ENCODE measurements around the gene MAPKAP1.

The MAPKAP1 gene

DNA sequence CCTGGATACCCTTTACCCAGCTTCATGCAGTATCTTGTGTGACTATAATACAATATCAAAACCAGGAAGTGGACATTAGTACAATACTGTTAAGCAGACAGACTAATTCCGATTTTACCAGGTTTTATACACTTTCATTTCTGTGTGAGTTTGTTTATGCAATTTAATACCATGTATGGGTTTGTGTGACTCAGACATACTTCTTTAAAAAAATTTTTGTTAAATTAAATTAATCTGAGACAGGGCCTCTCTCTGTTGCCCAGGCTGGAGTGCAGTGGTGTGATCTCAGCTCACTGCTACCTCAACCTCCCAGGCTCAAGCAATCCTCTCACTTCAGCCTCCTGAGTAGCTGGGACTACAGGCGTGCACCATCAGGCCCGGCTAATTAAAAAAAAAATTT lies 288.6 kb downstream of the MAPKAP1 start:
- H3K4me3 ChIP-seq (ENCODE audit: low read depth, low read length): no peak overlapping the region
- CTCF ChIA-PET: interaction anchor here (1.6 to 3.5 kb wide), 2 partner anchors 10 to 11 kb away, joined by 4 to 22 read pairs; no protein-coding TSS in a partner anchor
- POLR2A ChIA-PET: no interaction called here
- no peak for DNase-seq (ENCODE audit: low read depth, low spot score)
- TF ChIP-seq, protein P1, sequence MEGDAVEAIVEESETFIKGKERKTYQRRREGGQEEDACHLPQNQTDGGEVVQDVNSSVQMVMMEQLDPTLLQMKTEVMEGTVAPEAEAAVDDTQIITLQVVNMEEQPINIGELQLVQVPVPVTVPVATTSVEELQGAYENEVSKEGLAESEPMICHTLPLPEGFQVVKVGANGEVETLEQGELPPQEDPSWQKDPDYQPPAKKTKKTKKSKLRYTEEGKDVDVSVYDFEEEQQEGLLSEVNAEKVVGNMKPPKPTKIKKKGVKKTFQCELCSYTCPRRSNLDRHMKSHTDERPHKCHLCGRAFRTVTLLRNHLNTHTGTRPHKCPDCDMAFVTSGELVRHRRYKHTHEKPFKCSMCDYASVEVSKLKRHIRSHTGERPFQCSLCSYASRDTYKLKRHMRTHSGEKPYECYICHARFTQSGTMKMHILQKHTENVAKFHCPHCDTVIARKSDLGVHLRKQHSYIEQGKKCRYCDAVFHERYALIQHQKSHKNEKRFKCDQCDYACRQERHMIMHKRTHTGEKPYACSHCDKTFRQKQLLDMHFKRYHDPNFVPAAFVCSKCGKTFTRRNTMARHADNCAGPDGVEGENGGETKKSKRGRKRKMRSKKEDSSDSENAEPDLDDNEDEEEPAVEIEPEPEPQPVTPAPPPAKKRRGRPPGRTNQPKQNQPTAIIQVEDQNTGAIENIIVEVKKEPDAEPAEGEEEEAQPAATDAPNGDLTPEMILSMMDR (IDR thresholded peaks at IDR 0.05; ENCODE audit: insufficient read depth, low read length, missing control alignments): no peak

DNA sequence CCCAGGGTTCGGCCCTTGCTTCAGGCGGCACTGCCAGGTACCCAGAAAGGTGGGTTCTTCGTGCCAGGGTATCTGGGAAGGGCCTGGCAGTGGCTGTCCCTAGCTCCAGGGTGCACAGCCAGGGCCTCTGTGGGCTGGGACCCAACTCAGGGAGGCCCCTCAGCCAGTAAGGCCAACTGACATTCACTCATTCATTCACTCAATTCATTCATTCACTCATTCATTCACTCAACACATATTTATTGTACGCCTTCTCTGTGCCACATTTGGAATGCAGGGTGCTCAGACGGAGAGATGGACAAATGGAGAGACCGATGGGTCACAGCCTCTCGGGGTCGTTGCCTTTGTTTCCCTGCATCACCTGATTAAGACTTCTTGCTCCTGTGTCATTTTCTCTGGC lies 290.5 kb downstream of the MAPKAP1 start:
- ChIA-PET CTCF (interaction anchor here (3.5 kb wide), 1 partner anchor 9 kb away, joined by 22 read pairs; no protein-coding TSS in a partner anchor), POLR2A (no interaction called here)
- TF ChIP-seq, protein P1 (IDR thresholded peaks at IDR 0.05; ENCODE audit: insufficient read depth, low read length, missing control alignments): no peak

DNA sequence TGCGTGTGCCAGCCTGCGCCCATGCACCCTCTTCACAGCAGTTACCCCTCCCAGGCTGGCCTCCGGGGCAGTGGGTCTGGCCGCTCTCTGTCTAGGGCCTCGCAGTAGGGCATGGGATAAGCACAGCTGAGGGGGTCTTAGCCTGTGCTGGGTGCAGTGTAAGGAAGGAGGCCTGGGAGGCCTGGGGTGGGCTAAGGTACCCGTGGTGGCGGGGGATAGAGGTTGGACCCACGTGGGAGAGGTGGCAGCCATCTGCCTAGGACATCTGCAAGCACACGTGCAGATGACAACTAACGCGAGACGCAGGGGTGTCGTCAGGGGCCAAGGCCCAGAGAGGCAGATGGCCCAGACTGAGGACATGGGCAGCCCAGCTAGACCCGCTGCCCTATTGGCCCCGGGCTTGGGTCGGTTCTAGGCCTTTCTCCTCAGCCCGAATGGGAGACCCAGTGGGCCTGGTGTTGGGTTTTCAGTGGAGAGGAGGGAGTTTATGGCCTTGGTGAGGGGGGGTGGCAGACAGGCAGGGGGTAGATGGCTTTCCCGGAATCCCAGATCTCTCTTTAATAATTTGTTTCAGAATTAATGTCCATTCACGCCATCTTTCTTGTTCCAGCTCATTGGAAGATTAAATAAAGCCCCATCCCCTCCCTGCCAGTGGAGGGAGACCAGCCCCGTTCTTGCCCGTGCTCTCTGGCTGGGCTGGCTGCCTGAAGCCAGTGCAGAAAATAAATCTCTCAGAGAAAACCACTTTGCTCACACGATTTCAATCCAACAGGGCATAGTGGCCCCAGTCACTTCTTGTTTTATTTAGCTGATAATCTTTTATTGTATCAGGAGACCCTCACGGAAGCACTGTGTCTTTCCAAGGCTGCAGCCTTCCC lies 291.2 kb downstream of the MAPKAP1 start:
- ChIA-PET CTCF (interaction anchor here (3.5 kb wide), 1 partner anchor 9 kb away, joined by 22 read pairs; no protein-coding TSS in a partner anchor), POLR2A (no interaction called here)
- no peak overlapping the region for H3K4me3 ChIP-seq (ENCODE audit: low read depth, low read length)
- DNase-seq (ENCODE audit: low read depth, low spot score): no peak
- TF ChIP-seq, protein P1 (IDR thresholded peaks at IDR 0.05; ENCODE audit: insufficient read depth, low read length, missing control alignments): no peak

More for the DNA sequence above, 290.5 kb downstream of the MAPKAP1 start:
- no peak for DNase-seq (ENCODE audit: low read depth, low spot score)
- no peak overlapping the region for H3K4me3 ChIP-seq (ENCODE audit: low read depth, low read length)

DNA sequence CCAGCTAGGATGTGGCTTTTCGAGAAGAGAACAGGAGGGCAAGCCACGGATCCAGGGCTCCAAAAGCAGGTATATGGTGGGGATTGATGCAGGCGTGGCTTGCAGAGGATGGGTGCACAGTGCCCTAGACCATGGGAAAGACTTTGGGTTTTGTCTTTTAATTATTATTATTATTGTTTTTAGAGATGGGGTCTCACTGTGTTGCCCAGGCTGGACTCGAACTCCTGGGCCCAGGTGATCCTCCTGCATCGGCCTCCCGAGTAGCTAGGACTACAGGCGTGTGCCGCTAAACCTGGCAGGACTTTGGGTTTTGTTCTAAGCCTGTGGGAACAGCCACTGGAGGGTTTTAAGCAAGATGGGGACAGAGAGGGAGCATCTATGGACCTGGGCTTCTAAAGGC lies 293.4 kb downstream of the MAPKAP1 start:
- DNase-seq (ENCODE audit: low read depth, low spot score): no peak
- no peak overlapping the region for H3K4me3 ChIP-seq (ENCODE audit: low read depth, low read length)
- TF ChIP-seq, protein P1 (IDR thresholded peaks at IDR 0.05; ENCODE audit: insufficient read depth, low read length, missing control alignments): no peak
- ChIA-PET POLR2A (no interaction called here), CTCF (interaction anchor here (1.9 kb wide), 1 partner anchor 985 kb away, joined by 5 read pairs; no protein-coding TSS in a partner anchor)

DNA sequence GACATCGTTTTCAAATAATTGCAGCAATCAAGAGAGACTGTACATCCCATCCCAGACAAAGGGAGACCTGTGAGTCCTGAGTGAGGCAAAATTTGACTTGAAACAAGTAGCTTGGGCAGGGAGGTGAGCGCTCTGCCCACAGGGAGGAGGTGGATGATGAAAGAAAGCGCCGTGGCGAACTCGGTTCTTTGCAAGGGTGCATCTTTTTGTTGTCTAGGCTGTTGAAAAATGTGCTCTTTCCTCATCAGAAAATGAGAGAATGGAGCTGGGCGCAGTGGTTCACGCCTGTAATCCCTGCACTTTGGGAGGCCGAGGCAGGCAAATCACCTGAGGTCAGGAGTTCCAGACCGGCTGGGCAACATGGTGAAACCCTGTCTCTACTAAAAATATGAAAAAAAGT lies 294.8 kb downstream of the MAPKAP1 start:
- H3K4me3 ChIP-seq (ENCODE audit: low read depth, low read length): no peak overlapping the region
- ChIA-PET CTCF (interaction anchor here (1.2 to 1.9 kb wide), 3 partner anchors 224 to 1079 kb away, joined by 3 to 5 read pairs (median 4); no protein-coding TSS in a partner anchor), POLR2A (no interaction called here)
- no peak for DNase-seq (ENCODE audit: low read depth, low spot score)
- TF ChIP-seq, protein P1 (IDR thresholded peaks at IDR 0.05; ENCODE audit: insufficient read depth, low read length, missing control alignments): no peak

DNA sequence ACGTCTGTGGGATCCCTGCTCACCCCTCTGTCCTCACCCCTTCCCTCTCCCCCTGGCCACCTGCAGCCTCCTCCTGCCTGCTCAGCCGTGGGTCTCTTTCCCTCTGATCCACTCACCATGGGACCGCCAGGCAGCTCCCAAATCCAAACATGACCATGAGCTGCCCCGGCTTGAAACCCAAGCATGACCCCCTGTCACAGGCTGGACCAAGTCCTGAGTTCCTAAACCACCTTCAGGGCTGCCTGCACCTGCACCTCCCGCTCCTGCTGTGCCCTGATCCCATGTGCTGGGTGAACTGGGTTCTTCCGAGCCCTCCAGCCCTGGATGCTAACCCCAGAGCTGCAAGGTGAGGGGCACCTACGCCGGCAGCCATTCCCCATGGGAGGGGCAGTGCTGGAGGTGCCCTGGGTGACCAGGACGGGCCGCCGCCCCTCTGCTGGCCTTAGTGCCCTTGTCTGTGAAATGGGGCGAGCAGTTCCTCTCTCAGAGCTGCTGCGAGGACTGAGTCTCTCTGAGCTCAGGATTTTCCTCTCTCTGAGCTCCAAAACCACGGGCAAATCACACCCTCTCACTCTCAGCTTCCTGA lies 295.7 kb downstream of the MAPKAP1 start:
- ChIA-PET CTCF (interaction anchor here (1.2 to 1.3 kb wide), 2 partner anchors 225 to 1080 kb away, joined by 3 to 4 read pairs; no protein-coding TSS in a partner anchor), POLR2A (no interaction called here)
- no peak overlapping the region for H3K4me3 ChIP-seq (ENCODE audit: low read depth, low read length)
- TF ChIP-seq, protein P1 (IDR thresholded peaks at IDR 0.05; ENCODE audit: insufficient read depth, low read length, missing control alignments): no peak
- DNase-seq (ENCODE audit: low read depth, low spot score): no peak

Measured in AG04449 (cell line).